Loucy (cell line): ENCODE results near the gene DNM2.

Experiments
- H2AFZ ChIP-seq: fragments of 200-600 bp; sonication (generic); 2 replicates; pipeline ENCODE4 v1.6.0; 2016; ENCODE audit warnings: antibody characterized with exemption, mild to moderate bottlenecking, low read length, moderate library complexity
- H3F3A ChIP-seq: fragments of 200-600 bp; 2 replicates; pipeline ENCODE4 v1.6.0; 2016; ENCODE audit warnings: antibody characterized with exemption, low read depth, mild to moderate bottlenecking
- H3K27me3 ChIP-seq: fragments of 200-600 bp; sonication (generic); 2 replicates; pipeline ENCODE4 v1.6.1; 2014; ENCODE audit warnings: low read length, mild to moderate bottlenecking; ENCODE audit not compliant: insufficient read depth, poor library complexity, severe bottlenecking
- H3K36me3 ChIP-seq: fragments of 200-600 bp; sonication (generic); 2 replicates; pipeline ENCODE4 v1.6.1; 2016; ENCODE audit warnings: low read length; ENCODE audit not compliant: insufficient read depth
- H3K4me1 ChIP-seq: fragments of 200-600 bp; sonication (generic); 2 replicates; pipeline ENCODE4 v1.5.1; 2014; ENCODE audit warnings: low read length, mild to moderate bottlenecking; ENCODE audit not compliant: insufficient read depth, poor library complexity, severe bottlenecking
- H3K4me2 ChIP-seq: fragments of 200-600 bp; sonication (generic); 2 replicates; pipeline ENCODE4 v1.6.0; 2014; ENCODE audit warnings: antibody characterized with exemption, low read length, low read depth, mild to moderate bottlenecking; ENCODE audit not compliant: poor library complexity, severe bottlenecking
- H3K4me3 ChIP-seq: fragments of 200-600 bp; sonication (generic); 2 replicates; pipeline ENCODE4 v1.5.1; 2014; ENCODE audit warnings: low read length, mild to moderate bottlenecking, mixed read lengths; ENCODE audit not compliant: poor library complexity, severe bottlenecking
- H3K79me2 ChIP-seq: fragments of 200-600 bp; sonication (generic); 2 replicates; pipeline ENCODE4 v1.6.1; 2014; ENCODE audit warnings: low read length; ENCODE audit not compliant: insufficient read depth
- H3K9ac ChIP-seq: fragments of 200-600 bp; sonication (generic); 2 replicates; pipeline ENCODE4 v1.6.0; 2014; ENCODE audit warnings: mild to moderate bottlenecking, low read depth, low read length, moderate library complexity; ENCODE audit not compliant: poor library complexity, severe bottlenecking
- H3K9me2 ChIP-seq: fragments of 200-600 bp; sonication (generic); replicated peaks from 2 replicates; pipeline ENCODE4 v1.6.1; 2016; ENCODE audit warnings: low read depth, low read length, mixed read lengths
- H3K9me3 ChIP-seq: fragments of 200-600 bp; sonication (generic); 2 replicates; pipeline ENCODE4 v1.6.1; 2014; ENCODE audit warnings: mild to moderate bottlenecking, antibody characterized with exemption, low read length, low read depth; ENCODE audit not compliant: insufficient read depth
- H4K20me1 ChIP-seq: fragments of 200-600 bp; sonication (generic); 2 replicates; pipeline ENCODE4 v1.6.0; 2014; ENCODE audit warnings: antibody characterized with exemption, low read length, mild to moderate bottlenecking; ENCODE audit not compliant: insufficient read depth, poor library complexity, severe bottlenecking
- EZH2phosphoT487 ChIP-seq: fragments of 200-600 bp; IDR thresholded peaks from 2 replicates; pipeline ENCODE4 v1.6.1; 2018; ENCODE audit warnings: antibody characterized with exemption, mild to moderate bottlenecking, moderate library complexity, borderline replicate concordance
- TF ChIP-seq, protein P1 (sequence below): fragments of 200-600 bp; sonication (generic); conservative IDR thresholded peaks from 2 replicates; pipeline ENCODE4 v1.5.1; 2014; ENCODE audit warnings: mild to moderate bottlenecking, antibody characterized with exemption, low read length

Gene DNM2

GRCh38 chr19:10699650-10700335, 18.1 kb upstream of the DNM2 start:
- Histone ChIP-seq H3K9me2 (no peaks in the 10 kb centered on the region), H4K20me1 (peaks cover 8% of the 10 kb centered on the region), H3K9me3 (no peaks in the 10 kb centered on the region), H3K4me1 (peaks cover 8% of the 10 kb centered on the region), H3K4me2 (no peak overlapping the region), H3K4me3 (no peak overlapping the region), H3K79me2 (no peaks in the 10 kb centered on the region; the same call in 1 of the 2 replicates), H3K9ac (no peak overlapping the region), H3F3A (no peaks in the 10 kb centered on the region), H3K36me3 (no peaks in the 10 kb centered on the region), H3K27me3 (no peaks in the 10 kb centered on the region), H2AFZ (no peak overlapping the region)
- no peak for TF ChIP-seq EZH2phosphoT487
- TF ChIP-seq, protein P1, sequence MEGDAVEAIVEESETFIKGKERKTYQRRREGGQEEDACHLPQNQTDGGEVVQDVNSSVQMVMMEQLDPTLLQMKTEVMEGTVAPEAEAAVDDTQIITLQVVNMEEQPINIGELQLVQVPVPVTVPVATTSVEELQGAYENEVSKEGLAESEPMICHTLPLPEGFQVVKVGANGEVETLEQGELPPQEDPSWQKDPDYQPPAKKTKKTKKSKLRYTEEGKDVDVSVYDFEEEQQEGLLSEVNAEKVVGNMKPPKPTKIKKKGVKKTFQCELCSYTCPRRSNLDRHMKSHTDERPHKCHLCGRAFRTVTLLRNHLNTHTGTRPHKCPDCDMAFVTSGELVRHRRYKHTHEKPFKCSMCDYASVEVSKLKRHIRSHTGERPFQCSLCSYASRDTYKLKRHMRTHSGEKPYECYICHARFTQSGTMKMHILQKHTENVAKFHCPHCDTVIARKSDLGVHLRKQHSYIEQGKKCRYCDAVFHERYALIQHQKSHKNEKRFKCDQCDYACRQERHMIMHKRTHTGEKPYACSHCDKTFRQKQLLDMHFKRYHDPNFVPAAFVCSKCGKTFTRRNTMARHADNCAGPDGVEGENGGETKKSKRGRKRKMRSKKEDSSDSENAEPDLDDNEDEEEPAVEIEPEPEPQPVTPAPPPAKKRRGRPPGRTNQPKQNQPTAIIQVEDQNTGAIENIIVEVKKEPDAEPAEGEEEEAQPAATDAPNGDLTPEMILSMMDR: peak; percentile 60

- Histone ChIP-seq H3K4me2 (peak overlapping the region; percentile 95), H3K9ac (peak overlapping the region; percentile 72), H3K4me3 (peak overlapping the region; percentile 92), H3F3A (no peaks in the 10 kb centered on the region), H3K9me3 (no peaks in the 10 kb centered on the region), H3K9me2 (no peaks in the 10 kb centered on the region), H3K36me3 (no peaks in the 10 kb centered on the region), H3K27me3 (no peaks in the 10 kb centered on the region), H2AFZ (peak overlapping the region; percentile 98), H4K20me1 (no peaks in the 10 kb centered on the region), H3K79me2 (no peaks in the 10 kb centered on the region; the same call in 1 of the 2 replicates), H3K4me1 (peaks cover 8% of the 10 kb centered on the region)
- TF ChIP-seq, protein P1: 0 out of 2 replicates have a peak, but pooled peaks have one; percentile 8
- TF ChIP-seq EZH2phosphoT487: no peak
These were observed 15.8 kb upstream of the DNM2 start for GRCh38 chr19:10701955-10702525.

- Histone ChIP-seq H3K9ac (no peak overlapping the region), H3K36me3 (no peaks in the 10 kb centered on the region), H3K4me2 (no peak overlapping the region), H3K4me1 (peaks cover 2% of the 10 kb centered on the region), H3K9me3 (no peaks in the 10 kb centered on the region), H3K27me3 (no peaks in the 10 kb centered on the region), H4K20me1 (no peaks in the 10 kb centered on the region), H3K4me3 (no peak overlapping the region), H3F3A (no peaks in the 10 kb centered on the region), H3K79me2 (no peaks in the 10 kb centered on the region; the same call in 1 of the 2 replicates), H3K9me2 (no peaks in the 10 kb centered on the region), H2AFZ (no peak overlapping the region)
- TF ChIP-seq, protein P1: no peak
- TF ChIP-seq EZH2phosphoT487: no peak
These were observed 10.9 kb upstream of the DNM2 start for GRCh38 chr19:10706990-10707389.
